SK-N-SH (cell line): Measurements from ENCODE around the gene REX1BD.

Source experiments
- EP300 ChIP-seq, 2 experiments: IDR thresholded peaks; 2 replicates each; pipeline versions ENCODE4 v1.4.0 to v1.6.1; 2012; ENCODE audit warnings: borderline replicate concordance in 1 of 2, low read depth in 1 of 2, low read length in 1 of 2
- MXI1 ChIP-seq: IDR thresholded peaks from 2 replicates; pipeline ENCODE4 v1.6.1; 2012; ENCODE audit warnings: mild to moderate bottlenecking, low read depth, low read length, improper control_type of control experiment
- RFX5 ChIP-seq: IDR thresholded peaks from 2 replicates; pipeline ENCODE4 v1.6.1; 2012; ENCODE audit warnings: mild to moderate bottlenecking, improper control_type of control experiment, low read length
- TF ChIP-seq, protein P1 (sequence below): IDR thresholded peaks from 2 replicates; pipeline ENCODE4 v1.6.1; 2012; ENCODE audit warnings: mild to moderate bottlenecking, low read depth, low read length, moderate library complexity
- TF ChIP-seq, protein P2 (sequence below): fragments of 200-600 bp; sonication (generic); IDR thresholded peaks from 2 replicates; pipeline ENCODE4 v1.6.1; 2017; ENCODE audit warnings: antibody characterized with exemption, mild to moderate bottlenecking, moderate library complexity

DNA sequence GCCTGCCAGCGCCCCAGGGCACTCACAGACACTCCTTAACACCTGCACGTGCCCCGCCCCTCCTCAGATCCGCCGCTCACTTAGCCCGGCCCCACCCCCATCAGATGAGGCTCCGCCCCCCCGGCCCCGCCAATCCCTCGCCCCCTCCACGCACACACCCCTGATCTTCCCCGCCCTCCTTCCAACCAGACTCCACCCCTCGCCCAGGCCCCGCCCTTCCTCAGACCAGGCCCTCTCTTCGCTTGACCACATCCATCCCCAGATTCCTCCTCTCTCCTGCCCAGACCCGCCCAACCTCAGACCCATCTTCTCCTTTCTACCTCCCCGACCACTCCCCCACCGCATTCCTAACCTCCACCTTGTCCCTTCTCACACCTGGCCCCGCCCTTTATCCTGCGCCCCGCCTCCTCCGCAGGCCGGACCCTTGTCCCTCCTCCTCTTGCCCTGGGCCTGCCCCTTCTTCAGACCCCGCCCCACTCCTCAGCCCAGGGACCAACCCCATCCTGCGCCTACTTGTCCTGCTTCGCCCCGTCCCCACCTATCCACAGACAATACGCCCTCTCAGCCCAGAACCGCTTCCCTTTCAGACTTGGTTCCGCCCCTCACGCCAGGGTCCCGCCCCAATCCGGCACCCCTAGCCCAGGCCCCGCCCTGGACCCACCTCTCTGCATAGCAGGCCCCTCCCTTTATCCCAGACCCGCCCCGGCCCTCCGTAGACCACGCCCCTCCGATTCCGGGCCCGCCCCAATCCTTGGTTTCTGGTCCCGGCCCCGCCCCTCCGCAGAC is 47.8 kb downstream of the REX1BD start:
- no peak for TF ChIP-seq RFX5
- TF ChIP-seq, protein P1, sequence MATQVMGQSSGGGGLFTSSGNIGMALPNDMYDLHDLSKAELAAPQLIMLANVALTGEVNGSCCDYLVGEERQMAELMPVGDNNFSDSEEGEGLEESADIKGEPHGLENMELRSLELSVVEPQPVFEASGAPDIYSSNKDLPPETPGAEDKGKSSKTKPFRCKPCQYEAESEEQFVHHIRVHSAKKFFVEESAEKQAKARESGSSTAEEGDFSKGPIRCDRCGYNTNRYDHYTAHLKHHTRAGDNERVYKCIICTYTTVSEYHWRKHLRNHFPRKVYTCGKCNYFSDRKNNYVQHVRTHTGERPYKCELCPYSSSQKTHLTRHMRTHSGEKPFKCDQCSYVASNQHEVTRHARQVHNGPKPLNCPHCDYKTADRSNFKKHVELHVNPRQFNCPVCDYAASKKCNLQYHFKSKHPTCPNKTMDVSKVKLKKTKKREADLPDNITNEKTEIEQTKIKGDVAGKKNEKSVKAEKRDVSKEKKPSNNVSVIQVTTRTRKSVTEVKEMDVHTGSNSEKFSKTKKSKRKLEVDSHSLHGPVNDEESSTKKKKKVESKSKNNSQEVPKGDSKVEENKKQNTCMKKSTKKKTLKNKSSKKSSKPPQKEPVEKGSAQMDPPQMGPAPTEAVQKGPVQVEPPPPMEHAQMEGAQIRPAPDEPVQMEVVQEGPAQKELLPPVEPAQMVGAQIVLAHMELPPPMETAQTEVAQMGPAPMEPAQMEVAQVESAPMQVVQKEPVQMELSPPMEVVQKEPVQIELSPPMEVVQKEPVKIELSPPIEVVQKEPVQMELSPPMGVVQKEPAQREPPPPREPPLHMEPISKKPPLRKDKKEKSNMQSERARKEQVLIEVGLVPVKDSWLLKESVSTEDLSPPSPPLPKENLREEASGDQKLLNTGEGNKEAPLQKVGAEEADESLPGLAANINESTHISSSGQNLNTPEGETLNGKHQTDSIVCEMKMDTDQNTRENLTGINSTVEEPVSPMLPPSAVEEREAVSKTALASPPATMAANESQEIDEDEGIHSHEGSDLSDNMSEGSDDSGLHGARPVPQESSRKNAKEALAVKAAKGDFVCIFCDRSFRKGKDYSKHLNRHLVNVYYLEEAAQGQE: no peak
- TF ChIP-seq MXI1: no peak
- no peak for TF ChIP-seq EP300 (IDR thresholded peaks at IDR 0.05; ENCODE audit: borderline replicate concordance in 1 of 2, low read depth in 1 of 2, low read length in 1 of 2)
- TF ChIP-seq, protein P2, sequence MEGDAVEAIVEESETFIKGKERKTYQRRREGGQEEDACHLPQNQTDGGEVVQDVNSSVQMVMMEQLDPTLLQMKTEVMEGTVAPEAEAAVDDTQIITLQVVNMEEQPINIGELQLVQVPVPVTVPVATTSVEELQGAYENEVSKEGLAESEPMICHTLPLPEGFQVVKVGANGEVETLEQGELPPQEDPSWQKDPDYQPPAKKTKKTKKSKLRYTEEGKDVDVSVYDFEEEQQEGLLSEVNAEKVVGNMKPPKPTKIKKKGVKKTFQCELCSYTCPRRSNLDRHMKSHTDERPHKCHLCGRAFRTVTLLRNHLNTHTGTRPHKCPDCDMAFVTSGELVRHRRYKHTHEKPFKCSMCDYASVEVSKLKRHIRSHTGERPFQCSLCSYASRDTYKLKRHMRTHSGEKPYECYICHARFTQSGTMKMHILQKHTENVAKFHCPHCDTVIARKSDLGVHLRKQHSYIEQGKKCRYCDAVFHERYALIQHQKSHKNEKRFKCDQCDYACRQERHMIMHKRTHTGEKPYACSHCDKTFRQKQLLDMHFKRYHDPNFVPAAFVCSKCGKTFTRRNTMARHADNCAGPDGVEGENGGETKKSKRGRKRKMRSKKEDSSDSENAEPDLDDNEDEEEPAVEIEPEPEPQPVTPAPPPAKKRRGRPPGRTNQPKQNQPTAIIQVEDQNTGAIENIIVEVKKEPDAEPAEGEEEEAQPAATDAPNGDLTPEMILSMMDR: no peak
